A549 (cell line): ENCODE measurements around the gene KIAA1210. TPM values are rescaled to one million over a fixed set of nuclear protein-coding genes. Genes with fewer than 3 reads are reported as not detected.

ENCODE experiments used
- ATAC-seq, 2 experiments: fragments of 200-7000 bp in 1 of 2; fragments of >200 bp in 1 of 2; cut with Nextera tagmentation in 1 of 2; cut with Tn5 transposase in 1 of 2; 3 replicates each; pipeline versions ENCODE4 v1.8.0 to v1.9.1; 2018 to 2020; ENCODE audit warnings: mild to moderate bottlenecking in 1 of 2, moderate library complexity in 1 of 2
- CTCF ChIA-PET: fragments of 300-600 bp; sonication (Branson Sonifier 250); formaldehyde crosslinking; extraction: SDS; loops from one replicate; lab custom pipeline; 2021; ENCODE audit warnings: antibody characterized with exemption, inconsistent platforms; lab: Yijun Ruan, JAX
- POLR2A ChIA-PET: fragments of 350-600 bp; formaldehyde crosslinking; extraction: SDS; loops from one replicate; lab custom pipeline; 2021; ENCODE audit warnings: antibody characterized with exemption, inconsistent platforms; lab: Yijun Ruan, JAX
- DNase-seq, 2 experiments: peaks; one replicate each; pipeline versions ENCODE4 v3.0.0 to v3.0.0-alpha.2; 2011 to 2016; ENCODE audit warnings: low read depth in 1 of 2, low spot score in 1 of 2
- FAIRE-seq: peaks from 2 replicates; lab custom pipeline; 2011; peaks lifted over from hg19 to GRCh38; lab: Jason Lieb, UNC
- H3K27ac ChIP-seq, 2 experiments: fragments of >200 bp; sonication (Bioruptor Twin); formaldehyde crosslinking; 3 replicates each; pipeline ENCODE4 v1.5.1; 2016 to 2017
- H3K4me1 ChIP-seq: fragments of >200 bp; sonication (Bioruptor Twin); formaldehyde crosslinking; 3 replicates; pipeline ENCODE4 v1.6.1; 2016
- H3K4me2 ChIP-seq: fragments of >200 bp; sonication (Bioruptor Twin); formaldehyde crosslinking; 3 replicates; pipeline ENCODE4 v1.6.1; 2016
- H3K4me3 ChIP-seq: fragments of >200 bp; sonication (Bioruptor Twin); formaldehyde crosslinking; 3 replicates; pipeline ENCODE4 v1.5.1; 2016
- H3K9me3 ChIP-seq: fragments of >200 bp; sonication (Bioruptor Twin); formaldehyde crosslinking; 3 replicates; pipeline ENCODE4 v1.6.1; 2016
- BHLHE40 ChIP-seq: IDR thresholded peaks from 2 replicates; pipeline ENCODE4 v1.6.1; 2012; ENCODE audit warnings: low read depth, low read length, inconsistent platforms
- CBX8 ChIP-seq: fragments of 200-600 bp; sonication (generic); IDR thresholded peaks from 2 replicates; pipeline ENCODE4 v1.6.1; 2016
- CEBPB ChIP-seq, 2 experiments: fragments of >200 bp in 1 of 2; sonication (Bioruptor Twin) in 1 of 2; formaldehyde crosslinking in 1 of 2; IDR thresholded peaks; 2 replicates each; pipeline ENCODE4 v1.6.1; 2012 to 2016
- EHF ChIP-seq: fragments of 250-450 bp; sonication (Bioruptor Pico); IDR thresholded peaks from 2 replicates; pipeline ENCODE4 v1.5.0; 2020; ENCODE audit warnings: mild to moderate bottlenecking
- EHMT2 ChIP-seq: fragments of 200-600 bp; sonication (generic); IDR thresholded peaks from 2 replicates; pipeline ENCODE4 v1.6.1; 2016; ENCODE audit warnings: antibody characterized with exemption, low read depth, mild to moderate bottlenecking, moderate library complexity
- EP300 ChIP-seq, 2 experiments: fragments of >200 bp; sonication (Bioruptor Twin); formaldehyde crosslinking; IDR thresholded peaks; 2 replicates in 1 of 2; 3 replicates in 1 of 2; pipeline ENCODE4 v1.6.1; 2016 to 2017
- FOSL2 ChIP-seq, 2 experiments: fragments of 450-650 bp in 1 of 2; fragments of >200 bp in 1 of 2; sonication (Bioruptor Twin) in 1 of 2; formaldehyde crosslinking; IDR thresholded peaks; 2 replicates each; pipeline versions ENCODE4 v1.5.0 to v1.6.1; 2016 to 2020; ENCODE audit warnings: mild to moderate bottlenecking in 1 of 2, moderate library complexity in 1 of 2
- HOXA7 ChIP-seq: fragments of 250-450 bp; sonication (Bioruptor Pico); IDR thresholded peaks from 2 replicates; pipeline ENCODE4 v1.5.0; 2020; ENCODE audit warnings: mild to moderate bottlenecking, moderate library complexity
- JUN ChIP-seq, 2 experiments: fragments of >200 bp; sonication (Bioruptor Twin); formaldehyde crosslinking; IDR thresholded peaks; 2 replicates in 1 of 2; 3 replicates in 1 of 2; pipeline ENCODE4 v1.6.1; 2016 to 2017
- KDM5A ChIP-seq: fragments of 200-600 bp; sonication (generic); IDR thresholded peaks from 2 replicates; pipeline ENCODE4 v1.6.1; 2016; ENCODE audit warnings: antibody characterized with exemption, mild to moderate bottlenecking
- MAZ ChIP-seq: fragments of 150-350 bp; IDR thresholded peaks from 2 replicates; pipeline ENCODE4 v1.6.1; 2014; ENCODE audit warnings: antibody characterized with exemption, low read depth, low read length, borderline replicate concordance
- NFE2L2 ChIP-seq: fragments of 150-350 bp; conservative IDR thresholded peaks from 2 replicates; pipeline ENCODE4 v1.6.1; 2014; ENCODE audit warnings: low read length
- NR3C1 ChIP-seq: fragments of >200 bp; sonication (Bioruptor Twin); formaldehyde crosslinking; IDR thresholded peaks from 3 replicates; pipeline ENCODE4 v1.6.1; 2017
- RFX5 ChIP-seq: fragments of 450-650 bp; IDR thresholded peaks from 2 replicates; pipeline ENCODE4 v1.7.1; 2014; ENCODE audit warnings: antibody characterized with exemption, mild to moderate bottlenecking, moderate library complexity
- RNF2 ChIP-seq: fragments of 200-600 bp; sonication (generic); IDR thresholded peaks from 2 replicates; pipeline ENCODE4 v1.6.1; 2016; ENCODE audit warnings: low read depth, mild to moderate bottlenecking, antibody characterized with exemption, moderate library complexity, borderline replicate concordance
- SREBF2 ChIP-seq: fragments of 450-650 bp; IDR thresholded peaks from 2 replicates; pipeline ENCODE4 v1.6.1; 2014; ENCODE audit warnings: mild to moderate bottlenecking, moderate library complexity
- ZFP36 ChIP-seq: fragments of 450-650 bp; IDR thresholded peaks from 2 replicates; pipeline ENCODE4 v1.6.1; 2014; ENCODE audit warnings: borderline replicate concordance; ENCODE audit not compliant: partially characterized antibody
- ZSCAN20 ChIP-seq: fragments of 250-450 bp; sonication (Bioruptor Pico); IDR thresholded peaks from 2 replicates; pipeline ENCODE4 v1.8.0; 2022; ENCODE audit warnings: mild to moderate bottlenecking, moderate library complexity
- WGBS: methylation state at CpG from one replicate; pipeline ENCODE4 v1.1.6; 2017; ENCODE audit errors: missing lambda C conversion rate; 5-methylcytosine and 5-hydroxymethylcytosine counted together
- polyA plus RNA-seq, 4 experiments: library from polyadenylated mRNA; depleted of rRNA in 3 of 4; stranded (reverse); fragments of >200 nt; fragmentation: RNase III in 1 of 4; extraction: RNeasy Plus Mini Kit Qiagen cat#74134 plus additional on column Dnase treatment in 1 of 4; gene quantifications; 2 replicates in 3 of 4; 3 replicates in 1 of 4; pipeline ENCODE4 v1.2.3, GENCODE V29; 2011 to 2017
- TF ChIP-seq, protein P1 (sequence below): fragments of 250-450 bp; sonication (Bioruptor Pico); IDR thresholded peaks from 2 replicates; pipeline ENCODE4 v1.5.0; 2021; ENCODE audit warnings: mild to moderate bottlenecking, moderate library complexity, borderline replicate concordance
- TF ChIP-seq, protein P2 (sequence below): fragments of >200 bp; sonication (Bioruptor Twin); formaldehyde crosslinking; IDR thresholded peaks from 2 replicates; pipeline ENCODE4 v1.6.1; 2016
- TF ChIP-seq, protein P3 (sequence below): IDR thresholded peaks from 2 replicates; pipeline ENCODE4 v1.6.1; 2012

The KIAA1210 gene
- polyA plus RNA-seq, 2 of the 4 experiments (the other 2 are of a cell fraction): 0.01 TPM; not detected in 1

DNA sequence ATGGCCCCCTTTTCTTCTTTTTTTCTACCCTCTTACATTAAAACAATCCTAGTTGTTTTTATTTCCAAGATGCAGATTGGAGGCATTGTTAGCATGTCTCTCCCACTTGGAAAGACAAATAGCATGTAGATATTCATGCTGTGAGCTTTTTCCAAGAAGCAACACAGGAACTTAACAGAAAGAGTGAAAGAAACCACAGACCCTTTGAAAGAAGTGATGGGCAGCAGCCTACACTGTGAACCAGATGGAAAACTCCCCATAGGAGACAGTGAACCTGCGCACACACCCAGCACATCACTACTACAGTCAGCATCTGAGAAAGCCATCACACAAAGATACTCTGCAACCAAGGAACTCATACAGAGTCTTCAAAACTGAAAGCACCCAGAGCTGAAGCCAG is 37.0 kb downstream of the KIAA1210 start:
- ATAC-seq: no peak

DNA sequence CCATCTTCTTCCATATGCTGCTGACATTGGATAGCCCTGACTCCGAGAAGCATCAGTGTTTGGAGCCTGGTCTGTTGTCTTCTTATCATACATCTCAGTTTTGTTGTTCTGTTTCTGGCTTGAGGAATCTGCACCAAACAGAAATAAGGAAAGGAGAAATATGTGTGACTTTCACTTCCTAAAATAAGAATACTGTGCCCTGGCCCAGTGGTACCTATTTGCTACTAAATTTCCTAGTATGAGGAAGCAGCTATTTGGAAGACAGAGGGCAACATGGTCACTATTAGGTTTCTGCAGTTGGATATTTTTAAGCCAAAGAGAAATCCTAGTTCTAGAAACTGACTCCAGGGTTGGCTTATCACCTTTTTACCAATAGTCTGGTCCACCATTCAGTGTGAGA is 38.0 kb downstream of the KIAA1210 start:
- DNase-seq (no peak), ATAC-seq (no peak), FAIRE-seq (peak; percentile 89)
- Histone ChIP-seq H3K4me3 (no peak overlapping the region), H3K9me3 (no peaks in the 10 kb centered on the region), H3K4me2 (no peak overlapping the region), H3K4me1 (peaks cover 8% of the 10 kb centered on the region; the same call in 2 of the 3 replicates), H3K27ac (no peak overlapping the region)
- ChIA-PET POLR2A (no interaction called here), CTCF (interaction anchor here (0.6 kb wide), 1 partner anchor 323 kb away, joined by 3 read pairs; no protein-coding TSS in a partner anchor)
- 57% methylated on average over 1 of the region's 1 CpG for WGBS
- TF ChIP-seq, protein P1, sequence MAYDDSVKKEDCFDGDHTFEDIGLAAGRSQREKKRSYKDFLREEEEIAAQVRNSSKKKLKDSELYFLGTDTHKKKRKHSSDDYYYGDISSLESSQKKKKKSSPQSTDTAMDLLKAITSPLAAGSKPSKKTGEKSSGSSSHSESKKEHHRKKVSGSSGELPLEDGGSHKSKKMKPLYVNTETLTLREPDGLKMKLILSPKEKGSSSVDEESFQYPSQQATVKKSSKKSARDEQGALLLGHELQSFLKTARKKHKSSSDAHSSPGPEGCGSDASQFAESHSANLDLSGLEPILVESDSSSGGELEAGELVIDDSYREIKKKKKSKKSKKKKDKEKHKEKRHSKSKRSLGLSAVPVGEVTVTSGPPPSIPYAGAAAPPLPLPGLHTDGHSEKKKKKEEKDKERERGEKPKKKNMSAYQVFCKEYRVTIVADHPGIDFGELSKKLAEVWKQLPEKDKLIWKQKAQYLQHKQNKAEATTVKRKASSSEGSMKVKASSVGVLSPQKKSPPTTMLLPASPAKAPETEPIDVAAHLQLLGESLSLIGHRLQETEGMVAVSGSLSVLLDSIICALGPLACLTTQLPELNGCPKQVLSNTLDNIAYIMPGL (CRISPR knock-in tag): no peak
- TF ChIP-seq RFX5: no peak
- TF ChIP-seq ZFP36: no peak
- no peak for TF ChIP-seq CBX8
- TF ChIP-seq, protein P2, sequence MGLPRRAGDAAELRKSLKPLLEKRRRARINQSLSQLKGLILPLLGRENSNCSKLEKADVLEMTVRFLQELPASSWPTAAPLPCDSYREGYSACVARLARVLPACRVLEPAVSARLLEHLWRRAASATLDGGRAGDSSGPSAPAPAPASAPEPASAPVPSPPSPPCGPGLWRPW: no peak
- no peak for TF ChIP-seq FOSL2 (IDR thresholded peaks at IDR 0.05)
- TF ChIP-seq FOSL2 (CRISPR knock-in tag; IDR thresholded peaks at IDR 0.05): no peak
- no peak for TF ChIP-seq EHF (CRISPR knock-in tag)
- TF ChIP-seq JUN (IDR thresholded peaks at IDR 0.05): no peak

More for the DNA sequence above, 37.0 kb downstream of the KIAA1210 start:
- FAIRE-seq: no peak
- no peaks in the 10 kb centered on the region for H3K9me3 ChIP-seq
- TF ChIP-seq MAZ (no peak), BHLHE40 (no peak), ZFP36 (no peak), SREBF2 (no peak), CEBPB (IDR thresholded peaks at IDR 0.05) (no peak), KDM5A (no peak), HOXA7 (CRISPR knock-in tag) (no peak), ZSCAN20 (CRISPR knock-in tag) (no peak), NFE2L2 (no peak), EHMT2 (no peak), EP300 (IDR thresholded peaks at IDR 0.05) (no peak), RNF2 (no peak)
- TF ChIP-seq, protein P3, sequence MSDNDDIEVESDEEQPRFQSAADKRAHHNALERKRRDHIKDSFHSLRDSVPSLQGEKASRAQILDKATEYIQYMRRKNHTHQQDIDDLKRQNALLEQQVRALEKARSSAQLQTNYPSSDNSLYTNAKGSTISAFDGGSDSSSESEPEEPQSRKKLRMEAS: no peak
- H3K4me2 ChIP-seq: no peak overlapping the region
- H3K4me1 ChIP-seq: peaks cover 13% of the 10 kb centered on the region; the same call in 2 of the 3 replicates
- POLR2A ChIA-PET: no interaction called here
- H3K27ac ChIP-seq: no peak overlapping the region
- DNase-seq: no peak
- H3K4me3 ChIP-seq: no peak overlapping the region
- CTCF ChIA-PET: no interaction called here
- 78% methylated on average over 1 of the region's 1 CpG for WGBS

DNA sequence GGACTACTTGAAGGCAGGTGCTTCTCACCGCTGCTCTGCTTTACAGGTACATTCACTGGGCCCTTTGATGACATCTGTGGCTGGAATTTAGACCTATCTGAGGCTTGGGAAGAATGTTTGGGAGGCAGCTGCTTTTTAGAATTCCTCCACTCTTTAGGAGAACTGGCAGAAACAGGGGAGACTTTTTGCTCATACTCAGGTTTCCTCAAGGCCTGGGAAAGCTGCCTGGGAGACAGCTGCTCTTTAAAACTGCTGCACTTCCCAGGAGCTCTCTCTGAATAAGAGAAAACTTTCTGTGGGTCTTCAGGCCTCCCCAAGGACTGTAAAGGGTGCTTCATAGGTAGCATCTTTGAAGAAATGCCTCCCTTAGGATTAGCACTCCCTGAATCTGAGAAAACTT is 40.5 kb downstream of the KIAA1210 start:
- no peak overlapping the region for H3K4me2 ChIP-seq
- 20% methylated on average over 1 of the region's 1 CpG for WGBS

More for the DNA sequence above, 40.5 kb downstream of the KIAA1210 start:
- Histone ChIP-seq H3K9me3 (no peaks in the 10 kb centered on the region), H3K27ac (no peak overlapping the region), H3K4me1 (no peaks in the 10 kb centered on the region), H3K4me3 (no peak overlapping the region)
- no peak for DNase-seq
- FAIRE-seq: no peak
- ChIA-PET POLR2A (no interaction called here), CTCF (interaction anchor here (1.3 kb wide), 1 partner anchor 21 kb away, joined by 3 read pairs; no protein-coding TSS in a partner anchor)
- no peak for ATAC-seq
- TF ChIP-seq NR3C1: no peak
